H9 (cell line): ENCODE data around the gene COL4A1. TPM values are rescaled to one million over a fixed set of nuclear protein-coding genes. Genes with fewer than 3 reads are reported as not detected.

Experiments used
- DNase-seq: peaks from one replicate; pipeline ENCODE4 v3.0.0-alpha.2; 2017
- H2AFZ ChIP-seq: one replicate; pipeline ENCODE4 v1.6.1; 2013; ENCODE audit warnings: mild to moderate bottlenecking, low read length, control low read depth, moderate library complexity
- H2AK5ac ChIP-seq: 2 replicates; pipeline ENCODE4 v1.6.1; 2013; ENCODE audit warnings: low read length, control low read depth, mixed read lengths; ENCODE audit not compliant: insufficient read length
- H2BK120ac ChIP-seq: one replicate; pipeline ENCODE4 v1.6.1; 2013; ENCODE audit warnings: low read depth, mild to moderate bottlenecking, low read length, control low read depth, inconsistent platforms; ENCODE audit not compliant: poor library complexity, severe bottlenecking
- H2BK12ac ChIP-seq: 2 replicates; pipeline ENCODE4 v1.6.1; 2013; ENCODE audit warnings: low read length, control low read depth, mixed read lengths, low read depth; ENCODE audit not compliant: insufficient read length
- H2BK15ac ChIP-seq: 2 replicates; pipeline ENCODE4 v1.6.1; 2013; ENCODE audit warnings: low read depth, low read length, control low read depth
- H2BK20ac ChIP-seq: one replicate; pipeline ENCODE4 v1.6.1; 2013; ENCODE audit warnings: low read depth, mild to moderate bottlenecking, low read length, control low read depth, inconsistent platforms; ENCODE audit not compliant: poor library complexity, severe bottlenecking
- H2BK5ac ChIP-seq: 2 replicates; pipeline ENCODE4 v1.6.1; 2013; ENCODE audit warnings: low read length, control low read depth, mixed read lengths; ENCODE audit not compliant: insufficient read length
- H3K14ac ChIP-seq: 2 replicates; pipeline ENCODE4 v1.6.1; 2013; ENCODE audit warnings: low read length, control low read depth; ENCODE audit not compliant: insufficient read depth
- H3K18ac ChIP-seq: 2 replicates; pipeline ENCODE4 v1.6.1; 2013; ENCODE audit warnings: low read depth, mild to moderate bottlenecking, mixed read lengths, low read length, control low read depth; ENCODE audit not compliant: insufficient read length
- H3K23ac ChIP-seq: 2 replicates; pipeline ENCODE4 v1.6.1; 2013; ENCODE audit warnings: low read length, control low read depth, mixed read lengths, low read depth; ENCODE audit not compliant: insufficient read length
- H3K23me2 ChIP-seq: 2 replicates; pipeline ENCODE4 v1.6.1; 2013; ENCODE audit warnings: low read depth, mild to moderate bottlenecking, mixed read lengths, low read length, control low read depth; ENCODE audit not compliant: insufficient read length, poor library complexity, severe bottlenecking
- H3K27ac ChIP-seq: 2 replicates; pipeline ENCODE4 v1.5.1; 2013; ENCODE audit warnings: low read length, control low read depth, mixed read lengths, low read depth; ENCODE audit not compliant: insufficient read length
- H3K27me3 ChIP-seq: 2 replicates; pipeline ENCODE4 v1.6.1; 2013; ENCODE audit warnings: low read length, control low read depth, inconsistent platforms; ENCODE audit not compliant: insufficient read depth
- H3K4ac ChIP-seq: 2 replicates; pipeline ENCODE4 v1.6.1; 2013; ENCODE audit warnings: low read depth, mild to moderate bottlenecking, control low read depth, inconsistent platforms, low read length, moderate library complexity
- H3K4me1 ChIP-seq: 2 replicates; pipeline ENCODE4 v1.6.1; 2013; ENCODE audit warnings: low read length, control low read depth, inconsistent platforms; ENCODE audit not compliant: insufficient read depth
- H3K4me2 ChIP-seq: 2 replicates; pipeline ENCODE4 v1.6.1; 2013; ENCODE audit warnings: low read length, control low read depth, mixed read lengths; ENCODE audit not compliant: insufficient read length, insufficient read depth
- H3K56ac ChIP-seq: 2 replicates; pipeline ENCODE4 v1.6.1; 2013; ENCODE audit warnings: low read depth, mild to moderate bottlenecking, mixed read lengths, low read length, control low read depth; ENCODE audit not compliant: insufficient read length
- H3K79me1 ChIP-seq: 2 replicates; pipeline ENCODE4 v1.6.1; 2013; ENCODE audit warnings: low read depth, mild to moderate bottlenecking, moderate library complexity, low read length, control low read depth, inconsistent platforms; ENCODE audit not compliant: insufficient read depth, poor library complexity, severe bottlenecking
- H3K79me2 ChIP-seq: 2 replicates; pipeline ENCODE4 v1.6.1; 2013; ENCODE audit warnings: low read length, control low read depth, inconsistent platforms; ENCODE audit not compliant: insufficient read depth
- H3K9ac ChIP-seq: 2 replicates; pipeline ENCODE4 v1.6.1; 2013; ENCODE audit warnings: low read length, control low read depth, mixed read lengths; ENCODE audit not compliant: insufficient read length; ENCODE audit errors: extremely low read depth
- H3K9me3 ChIP-seq: one replicate; pipeline ENCODE4 v1.6.1; 2013; ENCODE audit warnings: low read depth, low read length, inconsistent platforms; ENCODE audit not compliant: control insufficient read depth
- H3T11ph ChIP-seq: one replicate; pipeline ENCODE4 v1.6.1; 2013; ENCODE audit warnings: mild to moderate bottlenecking, low read length, control low read depth, inconsistent platforms
- H4K20me1 ChIP-seq: one replicate; pipeline ENCODE4 v1.6.1; 2013; ENCODE audit not compliant: control insufficient read depth, insufficient read length, insufficient read depth
- H4K5ac ChIP-seq: 2 replicates; pipeline ENCODE4 v1.6.1; 2013; ENCODE audit warnings: low read depth, mild to moderate bottlenecking, mixed read lengths, low read length, control low read depth; ENCODE audit not compliant: insufficient read length
- H4K8ac ChIP-seq: replicated peaks from 2 replicates; pipeline ENCODE4 v1.6.1; 2013; ENCODE audit warnings: low read length, control low read depth, mixed read lengths, low read depth; ENCODE audit not compliant: insufficient read length
- H4K91ac ChIP-seq: 2 replicates; pipeline ENCODE4 v1.6.1; 2013; ENCODE audit warnings: low read depth, mild to moderate bottlenecking, moderate library complexity, mixed read lengths, low read length, control low read depth; ENCODE audit not compliant: insufficient read length
- H3K27ac Mint-ChIP-seq, 3 experiments: 2 replicates in 2 of 3; 3 replicates in 1 of 3; pipeline ENCODE4 v1.8.0; 2020 to 2021; ENCODE audit warnings: mixed read lengths in 3 of 3, mild to moderate bottlenecking in 1 of 3, moderate library complexity in 1 of 3
- H3K27me3 Mint-ChIP-seq: 2 replicates; pipeline ENCODE4 v1.8.0; 2021; ENCODE audit warnings: low read depth, mild to moderate bottlenecking, moderate library complexity, mixed read lengths
- H3K36me3 Mint-ChIP-seq, 3 experiments: 2 replicates in 2 of 3; 3 replicates in 1 of 3; pipeline ENCODE4 v1.8.0; 2020 to 2021; ENCODE audit warnings: low read depth in 3 of 3, mixed read lengths in 3 of 3; ENCODE audit not compliant: insufficient read depth in 1 of 3
- H3K4me1 Mint-ChIP-seq, 2 experiments: 2 replicates each; pipeline ENCODE4 v1.8.0; 2020; ENCODE audit warnings: mixed read lengths in 2 of 2
- H3K4me3 Mint-ChIP-seq, 2 experiments: 2 replicates in 1 of 2; 3 replicates in 1 of 2; pipeline ENCODE4 v1.8.0; 2020 to 2021; ENCODE audit warnings: mild to moderate bottlenecking in 2 of 2, mixed read lengths in 2 of 2, moderate library complexity in 1 of 2
- H3K9me3 Mint-ChIP-seq, 2 experiments: 2 replicates in 1 of 2; 3 replicates in 1 of 2; pipeline ENCODE4 v1.8.0; 2020; ENCODE audit warnings: mild to moderate bottlenecking in 2 of 2, mixed read lengths in 2 of 2, moderate library complexity in 1 of 2
- WGBS: extraction: QIAGEN DNeasy Blood & Tissue Kit; methylation state at CpG from one replicate; pipeline ENCODE4 v1.1.7; 2013; ENCODE audit warnings: missing lambda C conversion rate, low lambda C conversion rate, mixed read lengths; ENCODE audit not compliant: insufficient read length; ENCODE audit errors: extremely low coverage; 5-methylcytosine and 5-hydroxymethylcytosine counted together
- total RNA-seq: library from RNA; stranded (reverse); gene quantifications from 2 replicates; pipeline ENCODE4 v1.2.1, GENCODE V29; 2021
- TF ChIP-seq, protein P1 (sequence below): fragments of 200-600 bp; sonication (generic); conservative IDR thresholded peaks from 3 replicates; pipeline ENCODE4 v1.8.0; 2021; ENCODE audit warnings: antibody characterized with exemption, mild to moderate bottlenecking

COL4A1 gene
- total RNA-seq, 1 experiment from 2014 or later: 73.1 TPM

DNA sequence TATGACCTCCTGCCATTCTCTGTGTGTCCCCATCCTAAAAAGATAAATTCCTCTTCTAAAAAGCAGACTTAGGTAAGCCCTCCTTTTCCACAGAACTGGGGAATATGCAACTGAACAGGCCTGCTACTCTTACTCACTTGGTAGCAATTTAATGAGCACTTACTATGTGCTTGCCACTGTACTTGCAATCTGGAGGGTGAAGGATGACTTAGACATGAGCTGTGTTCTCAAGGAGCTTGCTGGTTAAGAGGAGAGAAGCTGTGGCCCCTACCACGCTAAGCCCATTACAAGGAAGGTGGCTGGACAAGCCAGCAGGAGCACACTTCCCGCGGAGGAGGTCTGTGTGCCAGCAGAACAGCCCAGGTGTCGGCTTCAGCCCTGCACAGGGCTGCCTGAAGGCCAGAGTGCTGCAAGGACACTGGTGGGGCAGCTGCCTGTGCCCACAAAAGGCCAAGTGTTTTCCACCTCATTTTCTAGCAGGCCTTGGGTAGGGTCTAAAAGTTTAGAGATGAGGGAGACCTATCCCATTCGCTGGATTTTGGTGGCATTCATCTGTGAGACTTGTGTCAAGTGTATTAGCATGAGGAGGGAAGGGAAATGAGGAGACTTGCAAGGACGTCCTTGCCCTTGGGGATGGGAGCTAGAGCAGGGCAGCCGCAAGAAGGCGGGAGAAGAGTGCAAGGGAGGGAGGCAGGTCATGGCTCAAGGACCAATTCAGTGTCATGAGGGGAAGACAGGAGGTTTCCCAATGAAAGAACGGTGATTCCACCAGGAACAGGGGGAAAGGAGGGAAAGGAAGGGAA lies 52.0 kb downstream of the COL4A1 start:
- Mint-ChIP-seq H3K4me1 (peaks cover 9 to 10% of the 10 kb centered on the region in 2 experiments), H3K4me3 (no peak overlapping the region), H3K27me3 (no peaks in the 10 kb centered on the region), H3K36me3 (peaks cover 0 to 3% (median 2%) of the 10 kb centered on the region in 3 experiments; a peak in 2 of 7 replicates), H3K9me3 (no peaks in the 10 kb centered on the region), H3K27ac (peak overlapping the region in 2 of 3 experiments; percentile 46 to 58; a peak in 4 of 7 replicates)
- no peak overlapping the region for H2BK20ac ChIP-seq
- H3K27ac ChIP-seq: peak overlapping the region; percentile 10
- H4K5ac ChIP-seq: no peak overlapping the region
- H2BK5ac ChIP-seq: no peak overlapping the region
- H2AK5ac ChIP-seq: no peak overlapping the region
- no peak overlapping the region for H2BK120ac ChIP-seq
- no peak overlapping the region for H2BK15ac ChIP-seq
- H2BK12ac ChIP-seq: no peak overlapping the region
- H3K23me2 ChIP-seq: no peaks in the 10 kb centered on the region
- H3T11ph ChIP-seq: no peak overlapping the region
- no peak overlapping the region for H3K18ac ChIP-seq
- DNase-seq: no peak
- no peak overlapping the region for H4K8ac ChIP-seq
- no peak overlapping the region for H3K9ac ChIP-seq
- H3K27me3 ChIP-seq: no peaks in the 10 kb centered on the region
- H3K79me2 ChIP-seq: no peaks in the 10 kb centered on the region
- no peak overlapping the region for H4K91ac ChIP-seq
- H3K4ac ChIP-seq: no peak overlapping the region
- no peaks in the 10 kb centered on the region for H3K79me1 ChIP-seq
- no peaks in the 10 kb centered on the region for H3K9me3 ChIP-seq
- no peak overlapping the region for H3K56ac ChIP-seq
- H3K4me2 ChIP-seq: no peak overlapping the region
- no peak overlapping the region for H3K23ac ChIP-seq
- no peak overlapping the region for H2AFZ ChIP-seq
- H4K20me1 ChIP-seq: no peaks in the 10 kb centered on the region
- TF ChIP-seq, protein P1, sequence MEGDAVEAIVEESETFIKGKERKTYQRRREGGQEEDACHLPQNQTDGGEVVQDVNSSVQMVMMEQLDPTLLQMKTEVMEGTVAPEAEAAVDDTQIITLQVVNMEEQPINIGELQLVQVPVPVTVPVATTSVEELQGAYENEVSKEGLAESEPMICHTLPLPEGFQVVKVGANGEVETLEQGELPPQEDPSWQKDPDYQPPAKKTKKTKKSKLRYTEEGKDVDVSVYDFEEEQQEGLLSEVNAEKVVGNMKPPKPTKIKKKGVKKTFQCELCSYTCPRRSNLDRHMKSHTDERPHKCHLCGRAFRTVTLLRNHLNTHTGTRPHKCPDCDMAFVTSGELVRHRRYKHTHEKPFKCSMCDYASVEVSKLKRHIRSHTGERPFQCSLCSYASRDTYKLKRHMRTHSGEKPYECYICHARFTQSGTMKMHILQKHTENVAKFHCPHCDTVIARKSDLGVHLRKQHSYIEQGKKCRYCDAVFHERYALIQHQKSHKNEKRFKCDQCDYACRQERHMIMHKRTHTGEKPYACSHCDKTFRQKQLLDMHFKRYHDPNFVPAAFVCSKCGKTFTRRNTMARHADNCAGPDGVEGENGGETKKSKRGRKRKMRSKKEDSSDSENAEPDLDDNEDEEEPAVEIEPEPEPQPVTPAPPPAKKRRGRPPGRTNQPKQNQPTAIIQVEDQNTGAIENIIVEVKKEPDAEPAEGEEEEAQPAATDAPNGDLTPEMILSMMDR: no peak
- H3K14ac ChIP-seq: no peak overlapping the region
- H3K4me1 ChIP-seq: no peaks in the 10 kb centered on the region
- WGBS: no CpG with 5 or more reads among the region's 9 CpGs
